GM21528 (cell line): Measurements from ENCODE around the gene LGR6.
A peak's percentile ranks its signal among the peaks of the same experiment; 100 is the strongest.
"Not testable (repeated sequence)": the region's sequence is repeated elsewhere in the genome, so short reads cannot be mapped to it uniquely, and the experiment has no call there.

ENCODE experiments used
- ATAC-seq: cut with Tn5 transposase; IDR thresholded peaks from one replicate; pipeline ENCODE4 v1.9.1; 2021; ENCODE audit warnings: mild to moderate bottlenecking, moderate library complexity; ENCODE audit not compliant: unreplicated experiment, low FRiP score

LGR6 gene, protein sequence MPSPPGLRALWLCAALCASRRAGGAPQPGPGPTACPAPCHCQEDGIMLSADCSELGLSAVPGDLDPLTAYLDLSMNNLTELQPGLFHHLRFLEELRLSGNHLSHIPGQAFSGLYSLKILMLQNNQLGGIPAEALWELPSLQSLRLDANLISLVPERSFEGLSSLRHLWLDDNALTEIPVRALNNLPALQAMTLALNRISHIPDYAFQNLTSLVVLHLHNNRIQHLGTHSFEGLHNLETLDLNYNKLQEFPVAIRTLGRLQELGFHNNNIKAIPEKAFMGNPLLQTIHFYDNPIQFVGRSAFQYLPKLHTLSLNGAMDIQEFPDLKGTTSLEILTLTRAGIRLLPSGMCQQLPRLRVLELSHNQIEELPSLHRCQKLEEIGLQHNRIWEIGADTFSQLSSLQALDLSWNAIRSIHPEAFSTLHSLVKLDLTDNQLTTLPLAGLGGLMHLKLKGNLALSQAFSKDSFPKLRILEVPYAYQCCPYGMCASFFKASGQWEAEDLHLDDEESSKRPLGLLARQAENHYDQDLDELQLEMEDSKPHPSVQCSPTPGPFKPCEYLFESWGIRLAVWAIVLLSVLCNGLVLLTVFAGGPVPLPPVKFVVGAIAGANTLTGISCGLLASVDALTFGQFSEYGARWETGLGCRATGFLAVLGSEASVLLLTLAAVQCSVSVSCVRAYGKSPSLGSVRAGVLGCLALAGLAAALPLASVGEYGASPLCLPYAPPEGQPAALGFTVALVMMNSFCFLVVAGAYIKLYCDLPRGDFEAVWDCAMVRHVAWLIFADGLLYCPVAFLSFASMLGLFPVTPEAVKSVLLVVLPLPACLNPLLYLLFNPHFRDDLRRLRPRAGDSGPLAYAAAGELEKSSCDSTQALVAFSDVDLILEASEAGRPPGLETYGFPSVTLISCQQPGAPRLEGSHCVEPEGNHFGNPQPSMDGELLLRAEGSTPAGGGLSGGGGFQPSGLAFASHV

DNA sequence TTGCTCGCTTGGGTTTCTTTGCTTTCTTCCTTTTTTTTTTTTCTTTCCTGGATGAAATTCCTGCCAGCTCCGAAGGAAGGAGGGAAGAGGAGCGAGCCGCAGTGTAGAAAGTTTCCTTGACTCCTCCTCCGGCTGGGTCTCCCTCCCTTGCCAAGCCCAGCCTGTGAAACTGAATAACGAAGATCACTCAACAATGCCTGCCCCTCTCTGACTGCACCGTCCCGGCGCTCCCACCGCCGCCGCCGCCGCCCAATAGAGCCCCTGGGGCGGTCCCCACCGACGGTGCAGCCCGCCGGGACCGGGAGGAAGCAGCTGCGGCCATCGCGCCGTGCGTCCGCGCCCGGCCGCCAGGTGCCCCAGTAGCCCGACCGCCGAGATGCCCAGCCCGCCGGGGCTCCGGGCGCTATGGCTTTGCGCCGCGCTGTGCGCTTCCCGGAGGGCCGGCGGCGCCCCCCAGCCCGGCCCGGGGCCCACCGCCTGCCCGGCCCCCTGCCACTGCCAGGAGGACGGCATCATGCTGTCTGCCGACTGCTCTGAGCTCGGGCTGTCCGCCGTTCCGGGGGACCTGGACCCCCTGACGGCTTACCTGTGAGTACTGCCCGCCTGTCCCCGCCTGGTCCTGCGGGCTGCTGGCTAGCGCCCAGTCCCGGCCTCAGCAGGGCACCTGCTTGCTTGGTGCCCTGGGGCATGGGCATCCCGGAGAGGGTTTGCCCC is at the start of gene LGR6:
TSS of gene LGR6 (plus strand) at position 186 of the 714 bp plus-strand sequence. CDS start at position 377, 191 bp downstream.
- no peak for ATAC-seq

GRCh38 chr1:202144402-202145067 is 49.1 kb upstream of the LGR6 start, which contains the start of gene ARL8A:
Gene ARL8A, minus strand, starts transcription at chr1:202144737. Its CDS starts 165 bp downstream, at chr1:202144572.
- ATAC-seq = peak; percentile 56

DNA sequence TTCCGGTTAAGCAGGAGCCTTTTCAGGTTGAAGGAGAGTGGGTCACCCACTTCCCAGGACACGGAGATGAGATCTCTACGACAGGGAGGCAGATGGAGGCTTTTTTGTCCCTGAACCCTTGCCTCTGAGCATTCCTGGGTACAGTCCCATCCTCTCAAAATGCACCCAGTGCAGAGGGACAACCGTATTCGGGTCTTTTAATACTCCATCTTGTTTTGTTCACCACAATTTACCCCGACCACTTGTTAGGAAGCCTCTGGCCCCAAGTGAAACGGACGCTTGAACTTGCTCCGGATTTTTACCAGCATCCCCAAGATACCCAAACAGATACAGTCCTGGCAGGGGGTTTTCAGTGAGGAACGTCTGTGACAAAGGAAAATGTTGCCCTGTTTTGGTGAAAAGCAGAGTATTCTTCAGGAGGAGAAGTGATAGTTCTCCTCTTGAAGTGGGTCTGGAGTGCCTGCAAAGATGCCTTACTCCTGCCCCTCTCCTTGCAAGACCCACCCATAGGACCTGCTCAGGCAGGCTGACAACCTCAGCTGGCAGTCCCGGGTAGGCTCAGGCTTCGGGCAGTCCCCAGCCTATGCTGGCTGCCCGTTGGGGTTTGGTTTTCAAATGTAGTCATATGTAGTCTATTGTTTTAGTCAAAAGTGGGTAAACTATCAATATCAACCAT is 48.4 kb upstream of the LGR6 start:
- no peak for ATAC-seq

DNA sequence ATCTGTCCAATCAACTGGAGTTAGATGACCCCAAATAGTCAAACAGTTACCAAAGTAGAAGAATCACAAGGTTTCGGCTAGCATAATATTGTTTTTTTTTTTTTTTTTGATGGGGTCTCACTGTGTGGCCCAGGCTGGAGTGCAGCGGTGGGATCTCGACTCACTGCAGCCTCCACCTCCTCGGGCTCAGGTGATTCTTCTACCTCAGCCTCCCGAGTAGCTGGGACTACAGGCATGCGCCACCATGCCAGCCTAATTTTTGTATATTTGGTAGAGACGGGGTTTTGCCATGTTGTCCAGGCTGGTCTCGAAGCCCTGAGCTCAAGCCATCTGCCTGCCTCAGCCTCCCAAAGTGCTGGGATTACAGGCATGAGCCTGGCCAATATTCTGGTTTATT is 47.9 kb upstream of the LGR6 start:
- ATAC-seq = not testable (repeated sequence)

- ATAC-seq = no peak
These were observed 47.3 kb upstream of the LGR6 start for GRCh38 chr1:202146279-202146678.

DNA sequence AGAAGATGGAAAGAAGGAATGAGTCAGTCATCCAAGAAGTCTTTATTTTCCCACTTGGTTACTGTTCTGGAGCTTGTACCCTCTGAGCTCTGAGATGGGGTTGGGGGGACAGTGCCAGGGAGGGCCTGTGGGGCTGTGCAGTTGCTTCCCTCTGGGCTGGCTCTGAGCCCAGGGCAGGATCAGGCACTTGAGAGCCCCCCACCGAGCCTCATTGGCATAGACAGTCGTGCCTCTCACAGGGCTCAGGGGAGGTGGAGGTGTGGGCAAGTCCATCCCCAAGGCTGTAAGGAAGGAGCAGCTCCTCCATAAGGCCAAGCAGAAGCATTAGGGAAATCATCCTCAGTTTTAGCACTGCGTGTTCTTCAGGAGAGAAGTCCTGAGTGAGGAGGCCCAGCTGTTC is 46.6 kb upstream of the LGR6 start:
- no peak for ATAC-seq

- no peak for ATAC-seq
These were observed 45.2 kb upstream of the LGR6 start for GRCh38 chr1:202148391-202148790.

DNA sequence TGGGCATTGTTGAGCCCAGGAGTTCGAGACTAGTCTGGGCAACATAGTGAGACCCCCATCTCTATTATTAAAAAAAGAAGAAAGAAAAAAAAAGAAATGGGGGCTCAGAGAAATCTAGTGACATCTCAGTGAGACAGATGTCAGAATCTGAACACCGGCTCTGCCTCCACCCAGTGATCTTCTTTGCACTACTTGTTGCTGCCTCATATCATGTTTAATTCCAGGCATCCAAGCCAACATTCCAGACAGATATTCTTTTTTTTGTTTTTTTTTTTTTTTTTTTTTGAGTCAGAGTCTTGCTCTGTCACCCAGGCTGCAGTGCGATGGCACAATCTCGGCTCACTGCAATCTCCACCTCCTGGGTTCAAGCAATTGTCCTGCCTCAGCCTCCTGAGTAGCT is 44.0 kb upstream of the LGR6 start:
- no peak for ATAC-seq

GRCh38 chr1:202150187-202150586 is 43.4 kb upstream of the LGR6 start:
- no peak for ATAC-seq

DNA sequence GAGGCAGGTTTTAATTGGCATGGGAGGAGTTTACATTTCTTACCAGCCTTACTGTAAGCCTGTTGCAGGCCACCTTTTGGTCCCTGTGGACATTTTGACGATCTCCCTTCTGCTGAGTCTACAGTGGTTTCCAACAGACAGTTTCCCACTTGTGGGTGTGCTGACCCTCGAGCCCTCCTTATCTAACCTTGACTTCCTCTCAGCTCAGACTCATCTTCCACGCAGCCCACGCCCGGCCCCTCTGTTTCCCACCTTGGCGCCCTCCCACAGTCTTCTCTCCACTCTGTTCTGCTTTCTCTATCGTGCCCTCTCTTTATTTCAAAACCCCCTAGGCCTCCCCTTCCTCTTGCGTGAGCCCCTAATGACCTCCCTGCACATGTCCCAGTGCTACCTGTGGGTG is 43.0 kb upstream of the LGR6 start:
- no peak for ATAC-seq

DNA sequence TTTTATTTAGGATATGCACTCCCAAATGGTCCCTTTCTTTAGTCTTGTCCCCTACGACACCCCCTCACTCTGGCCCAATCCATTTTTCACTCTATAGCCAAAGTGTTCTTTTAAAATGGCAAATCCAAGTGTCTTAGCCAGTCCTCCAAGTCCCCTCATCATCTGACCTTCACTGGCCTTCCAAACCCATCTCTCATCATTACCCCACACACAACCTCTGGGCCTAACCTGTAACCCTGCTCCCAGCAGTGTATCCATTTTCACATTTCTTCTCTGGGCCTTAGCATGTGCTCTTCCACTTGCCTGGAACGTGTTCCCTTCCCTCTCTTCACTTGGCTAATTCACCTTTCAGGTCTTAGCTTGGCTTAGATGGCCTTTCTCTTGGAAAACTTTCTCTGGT is 42.6 kb upstream of the LGR6 start:
- no peak for ATAC-seq

DNA sequence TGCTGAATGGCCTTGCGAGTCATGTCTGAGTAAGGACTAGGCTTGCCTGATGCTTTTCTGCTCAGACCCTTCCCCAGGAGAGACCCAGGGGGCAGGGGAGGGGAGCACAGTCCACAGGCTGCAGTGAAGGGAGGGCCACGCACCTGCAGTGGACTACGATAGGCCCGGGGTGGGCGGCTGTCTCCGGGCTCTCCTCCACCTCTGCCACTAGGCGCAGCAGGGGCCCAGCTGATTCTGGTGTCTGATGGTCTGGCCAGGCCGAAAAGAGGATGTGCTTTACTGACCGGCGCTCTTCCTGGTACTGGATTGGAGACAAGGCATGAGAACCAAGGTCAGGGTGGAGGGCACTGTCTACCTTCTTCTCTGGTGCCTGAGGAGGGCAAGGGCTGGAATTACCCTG is 41.2 kb upstream of the LGR6 start:
- no peak for ATAC-seq

DNA sequence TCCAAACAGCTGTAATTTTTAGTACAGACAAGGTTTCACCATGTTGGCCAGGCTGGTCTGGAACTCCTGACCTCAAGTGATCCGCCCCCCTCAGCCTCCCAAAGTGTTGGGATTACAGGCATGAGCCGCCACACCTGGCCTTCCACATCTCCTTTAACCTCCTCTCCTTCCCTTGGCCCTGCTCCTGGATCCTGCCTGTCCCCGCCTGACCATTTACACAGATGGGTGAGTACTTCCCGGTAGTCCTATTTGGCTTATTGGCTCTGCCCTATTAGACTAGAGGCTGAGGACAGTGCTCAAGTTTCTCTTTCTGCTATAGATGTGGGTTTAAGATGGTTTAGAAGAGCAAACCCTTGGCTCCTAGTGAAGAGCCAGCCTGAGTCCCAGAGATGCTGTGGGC is 40.3 kb upstream of the LGR6 start:
- ATAC-seq = no peak

DNA sequence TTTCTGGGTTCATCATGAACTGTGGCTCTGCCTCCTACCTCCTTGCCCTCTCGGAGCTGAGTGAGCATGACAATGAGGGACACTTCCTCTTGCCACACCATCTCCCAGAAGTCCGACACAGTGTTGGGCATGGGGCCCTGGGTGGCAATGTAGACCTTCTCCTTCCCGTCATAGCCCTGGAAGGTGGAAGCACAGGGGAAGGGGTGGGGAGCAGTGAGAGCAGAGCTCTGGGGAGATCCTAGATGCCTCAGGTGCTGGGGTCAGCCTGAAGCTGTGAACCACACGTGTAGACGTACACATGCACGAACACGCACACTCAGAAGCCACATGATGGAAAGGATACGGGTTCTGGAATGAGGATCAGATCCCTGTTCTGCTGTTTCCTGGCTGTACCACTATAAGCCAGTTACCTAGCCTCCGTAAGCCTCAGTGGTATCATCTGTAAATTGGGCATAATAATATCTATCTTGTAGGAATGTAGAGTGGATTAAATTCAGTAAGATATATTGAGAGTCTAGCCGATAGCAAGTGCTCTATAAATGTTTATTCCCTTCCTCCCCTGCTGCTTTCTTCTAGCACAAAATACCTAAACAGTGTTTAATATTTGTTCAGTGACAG is 39.3 kb upstream of the LGR6 start:
- ATAC-seq = no peak

GRCh38 chr1:202154766-202155477 is 38.7 kb upstream of the LGR6 start:
- no peak for ATAC-seq

- ATAC-seq = no peak
These were observed 38.0 kb upstream of the LGR6 start for GRCh38 chr1:202155478-202156021.

- ATAC-seq = no peak
These were observed 37.0 kb upstream of the LGR6 start for GRCh38 chr1:202156590-202156989.

- no peak for ATAC-seq
These were observed 35.7 kb upstream of the LGR6 start for GRCh38 chr1:202157945-202158344.
